Lower lobe of right lung (tissue), 2 donors: ENCODE measurements around the gene CDSN. TPM values are rescaled to one million over a fixed set of nuclear protein-coding genes. Genes with fewer than 3 reads are reported as not detected.
A peak's percentile ranks its signal among the peaks of the same experiment; 100 is the strongest.

Experiments
- ATAC-seq, 2 donors: fragments of 200-7000 bp; cut with Tn5 transposase; one replicate each; pipeline ENCODE4 v1.9.1; 2020 to 2022; ENCODE audit warnings: mild to moderate bottlenecking in 2 of 2, moderate library complexity in 2 of 2
- DNase-seq: peaks from one replicate; pipeline ENCODE4 v3.0.0-alpha.2; 2020
- H3K27ac ChIP-seq: fragments of 200-600 bp; one replicate; pipeline ENCODE4 v1.8.0; 2022
- H3K27me3 ChIP-seq: fragments of 200-600 bp; one replicate; pipeline ENCODE4 v1.8.0; 2022; ENCODE audit warnings: low read depth
- H3K36me3 ChIP-seq: fragments of 200-600 bp; one replicate; pipeline ENCODE4 v1.8.0; 2022; ENCODE audit warnings: mild to moderate bottlenecking
- H3K4me1 ChIP-seq: fragments of 200-600 bp; one replicate; pipeline ENCODE4 v1.8.0; 2022
- H3K4me3 ChIP-seq: fragments of 200-600 bp; one replicate; pipeline ENCODE4 v1.8.0; 2022; ENCODE audit warnings: mild to moderate bottlenecking
- H3K9me3 ChIP-seq: fragments of 200-600 bp; one replicate; pipeline ENCODE4 v1.8.0; 2022
- intact Hi-C: fragments of 100-400 bp; cut with DNase I; formaldehyde crosslinking; loops from one replicate; pipeline ENCODE4 v1.11.0; 2022
- total RNA-seq: library from RNA; stranded (reverse); fragmentation: NEBNext Ultra II Directional; extraction: Animal tissue kit (Norgen Biotek cat#: 25700); gene quantifications from one replicate; pipeline ENCODE4 v1.2.1, GENCODE V29; 2021
- TF ChIP-seq, protein P1 (sequence below): fragments of 200-600 bp; IDR thresholded peaks from one replicate; pipeline ENCODE4 v1.8.0; 2022; ENCODE audit warnings: antibody characterized with exemption, mild to moderate bottlenecking
- donor health status: DM: no; HTN: yes; CAD: no; lungs with severe emphysema.

Gene CDSN
- total RNA-seq, 1 donor from 2014 or later = not detected

- DNase-seq = peak; percentile 99
- Histone ChIP-seq H3K36me3 (peaks cover 6% of the 10 kb centered on the region), H3K9me3 (no peaks in the 10 kb centered on the region), H3K27ac (peak within 1 kb of the TSS; percentile 59), H3K4me3 (peak within 1 kb of the TSS; percentile 80), H3K27me3 (no peaks in the 10 kb centered on the region), H3K4me1 (peaks cover 17% of the 10 kb centered on the region)
- intact Hi-C loops = no loop called here
- TF ChIP-seq, protein P1, sequence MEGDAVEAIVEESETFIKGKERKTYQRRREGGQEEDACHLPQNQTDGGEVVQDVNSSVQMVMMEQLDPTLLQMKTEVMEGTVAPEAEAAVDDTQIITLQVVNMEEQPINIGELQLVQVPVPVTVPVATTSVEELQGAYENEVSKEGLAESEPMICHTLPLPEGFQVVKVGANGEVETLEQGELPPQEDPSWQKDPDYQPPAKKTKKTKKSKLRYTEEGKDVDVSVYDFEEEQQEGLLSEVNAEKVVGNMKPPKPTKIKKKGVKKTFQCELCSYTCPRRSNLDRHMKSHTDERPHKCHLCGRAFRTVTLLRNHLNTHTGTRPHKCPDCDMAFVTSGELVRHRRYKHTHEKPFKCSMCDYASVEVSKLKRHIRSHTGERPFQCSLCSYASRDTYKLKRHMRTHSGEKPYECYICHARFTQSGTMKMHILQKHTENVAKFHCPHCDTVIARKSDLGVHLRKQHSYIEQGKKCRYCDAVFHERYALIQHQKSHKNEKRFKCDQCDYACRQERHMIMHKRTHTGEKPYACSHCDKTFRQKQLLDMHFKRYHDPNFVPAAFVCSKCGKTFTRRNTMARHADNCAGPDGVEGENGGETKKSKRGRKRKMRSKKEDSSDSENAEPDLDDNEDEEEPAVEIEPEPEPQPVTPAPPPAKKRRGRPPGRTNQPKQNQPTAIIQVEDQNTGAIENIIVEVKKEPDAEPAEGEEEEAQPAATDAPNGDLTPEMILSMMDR = no peak
- peak; percentile 96 to 98 for ATAC-seq
Measured at GRCh38 chr6:31158140-31158862, 38.1 kb upstream of the CDSN start, which contains the start of gene TCF19. TSS of gene TCF19 (plus strand) at chr6:31158589. CDS start at chr6:31159470, 881 bp downstream.

DNA sequence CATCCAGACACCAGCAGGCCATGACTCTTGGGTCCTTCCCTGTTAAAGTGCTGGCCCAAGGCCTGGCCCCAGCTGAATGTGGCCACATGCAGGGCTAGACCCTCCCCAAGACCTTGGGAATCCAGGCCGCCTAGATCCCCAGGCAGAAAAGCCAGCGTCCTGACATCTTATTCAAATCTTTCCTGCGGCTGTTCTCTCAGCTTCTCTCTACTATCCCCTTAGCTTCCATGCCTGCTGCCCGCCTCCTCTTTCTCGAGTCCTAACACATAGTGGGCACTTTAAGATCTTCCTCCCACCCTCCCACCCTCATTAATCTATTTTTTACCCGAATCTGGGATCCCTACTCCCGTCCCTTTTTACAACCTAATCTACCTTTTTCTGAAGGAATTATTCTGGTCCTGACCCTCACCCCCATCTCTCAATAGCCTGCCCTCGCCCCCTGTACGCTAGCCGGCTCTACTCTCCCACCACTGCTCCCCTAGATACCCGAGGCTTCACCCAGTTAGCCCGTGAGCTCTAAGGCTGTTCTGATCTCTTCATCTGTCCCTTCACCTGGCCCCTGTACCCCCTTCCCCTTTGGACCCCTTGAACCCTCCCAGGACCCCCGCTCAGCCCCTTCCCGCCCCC is 37.4 kb upstream of the CDSN start, which contains the start of gene CCHCR1:
TSS of gene CCHCR1 (minus strand) at position 290 of the 627 bp plus-strand sequence. CDS start at position 88, 202 bp downstream.
- Histone ChIP-seq H3K36me3 (peaks cover 6% of the 10 kb centered on the region), H3K4me1 (peaks cover 17% of the 10 kb centered on the region), H3K27ac (peak within 1 kb of the TSS; percentile 59), H3K4me3 (peak within 1 kb of the TSS; percentile 80), H3K9me3 (no peaks in the 10 kb centered on the region), H3K27me3 (no peaks in the 10 kb centered on the region)
- TF ChIP-seq, protein P1 = no peak
- peak; percentile 39 to 44 for ATAC-seq
- DNase-seq = no peak
- intact Hi-C loops = no loop called here

DNA sequence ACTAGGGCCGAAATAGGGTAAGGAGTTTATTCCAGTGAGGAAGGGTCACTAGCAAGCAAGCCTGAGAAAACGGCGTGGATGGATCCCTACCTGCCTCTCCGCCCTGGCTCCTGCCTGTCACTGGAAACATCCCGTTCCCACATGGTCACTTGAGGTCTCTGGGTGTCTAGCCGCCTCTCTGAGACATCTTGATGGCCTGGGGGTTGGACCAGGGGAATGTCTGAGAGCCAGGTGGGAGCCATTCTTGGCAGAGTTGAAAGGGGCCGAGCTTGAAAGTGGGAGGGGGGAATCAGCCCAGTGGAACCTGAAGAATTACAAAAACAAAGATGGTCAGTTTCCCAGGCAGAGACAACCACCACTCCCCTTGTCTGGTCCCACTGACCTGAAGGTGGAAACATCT is 36.4 kb upstream of the CDSN start:
- TF ChIP-seq, protein P1 = no peak

GRCh38 chr6:31154436-31154835 is 34.2 kb upstream of the CDSN start:
- DNase-seq (no peak), ATAC-seq (no peak)
- Histone ChIP-seq H3K9me3 (no peaks in the 10 kb centered on the region), H3K27ac (no peak overlapping the region), H3K4me3 (no peak overlapping the region), H3K27me3 (no peaks in the 10 kb centered on the region), H3K4me1 (peaks cover 14% of the 10 kb centered on the region), H3K36me3 (peaks cover 15% of the 10 kb centered on the region)
- TF ChIP-seq, protein P1 = no peak
- intact Hi-C loops = no loop called here

More for the DNA sequence above, 36.4 kb upstream of the CDSN start:
- intact Hi-C loops = no loop called here
- Histone ChIP-seq H3K36me3 (peaks cover 6% of the 10 kb centered on the region), H3K27ac (no peak overlapping the region), H3K27me3 (no peaks in the 10 kb centered on the region), H3K4me3 (no peak overlapping the region), H3K4me1 (peaks cover 17% of the 10 kb centered on the region), H3K9me3 (no peaks in the 10 kb centered on the region)
- DNase-seq = no peak
- ATAC-seq = no peak

- ATAC-seq (no peak), DNase-seq (no peak)
- peaks cover 6% of the 10 kb centered on the region for H3K4me1 ChIP-seq
- H3K27ac ChIP-seq = no peak overlapping the region
- TF ChIP-seq, protein P1 = no peak
- peaks cover 15% of the 10 kb centered on the region for H3K36me3 ChIP-seq
- H3K4me3 ChIP-seq = no peak overlapping the region
- intact Hi-C loops = no loop called here
- no peaks in the 10 kb centered on the region for H3K27me3 ChIP-seq
- no peaks in the 10 kb centered on the region for H3K9me3 ChIP-seq
Measured at GRCh38 chr6:31152781-31153180, 32.5 kb upstream of the CDSN start.
